NOMO-1 treated with DMSO at 0.1 percent for 48 hours (cell line): Measurements from ENCODE around the gene PACC1.
"Not testable (repeated sequence)": the region's sequence is repeated elsewhere in the genome, so short reads cannot be mapped to it uniquely, and the experiment has no call there.

ENCODE experiments used
- DNase-seq: peaks from one replicate; lab custom pipeline; 2025; ENCODE audit not compliant: unreplicated experiment; lab: John Stamatoyannopoulos, UW

The PACC1 gene

DNA sequence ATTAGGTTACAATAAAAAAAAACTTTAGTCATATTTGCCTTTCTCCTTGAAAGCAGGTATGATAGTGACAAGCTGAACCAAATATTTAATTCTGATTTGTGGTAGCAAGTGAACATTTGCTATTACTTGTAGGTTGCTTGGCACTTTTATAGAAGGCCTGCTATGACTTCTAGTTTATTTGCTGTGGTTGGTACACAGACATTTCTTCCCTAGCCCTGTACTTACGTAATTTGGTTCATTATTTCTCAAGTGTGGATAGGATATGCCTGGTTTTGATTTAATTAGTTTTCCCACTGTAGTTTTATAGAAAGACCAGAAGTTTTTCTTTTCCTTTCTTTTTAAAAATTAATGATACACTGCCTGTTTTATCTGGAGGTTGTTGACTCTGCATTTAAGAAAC is 73.6 kb downstream of the PACC1 start:
- DNase-seq, result no peak

DNA sequence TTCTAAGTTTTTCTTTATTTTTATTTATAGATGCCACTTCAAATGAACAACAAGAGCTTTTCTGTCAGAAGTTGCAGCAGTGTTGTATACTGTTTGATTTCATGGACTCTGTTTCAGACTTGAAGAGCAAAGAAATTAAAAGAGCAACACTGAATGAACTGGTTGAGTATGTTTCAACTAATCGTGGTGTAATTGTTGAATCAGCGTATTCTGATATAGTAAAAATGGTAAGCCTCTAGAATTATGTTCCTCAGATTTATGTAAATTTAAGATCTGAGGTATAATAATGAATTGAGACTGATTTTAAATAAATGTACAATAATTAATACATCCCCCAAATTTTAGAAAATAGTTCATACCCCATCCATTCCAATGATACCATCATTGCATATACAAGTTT is 85.6 kb downstream of the PACC1 start:
- DNase-seq, result no peak

DNA sequence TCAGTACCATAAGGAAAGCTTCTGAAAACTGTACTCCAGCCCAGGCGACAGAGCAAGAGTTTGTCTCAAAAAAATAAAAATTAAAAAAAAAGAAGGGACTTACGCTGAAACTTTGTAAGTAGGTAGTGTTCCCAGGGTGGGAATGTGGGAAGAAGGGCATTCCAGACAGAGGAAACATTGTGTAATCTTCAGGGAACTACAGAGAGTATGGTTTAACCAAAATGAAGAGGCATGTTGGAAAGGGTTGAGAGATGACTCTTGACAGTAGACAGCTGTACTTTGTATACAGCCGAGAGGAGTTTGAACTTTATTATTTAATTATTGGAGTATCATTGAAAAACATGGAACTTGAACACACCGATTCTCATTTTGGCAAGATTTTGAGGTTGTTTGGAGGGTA is 86.4 kb downstream of the PACC1 start:
- DNase-seq, result no peak

DNA sequence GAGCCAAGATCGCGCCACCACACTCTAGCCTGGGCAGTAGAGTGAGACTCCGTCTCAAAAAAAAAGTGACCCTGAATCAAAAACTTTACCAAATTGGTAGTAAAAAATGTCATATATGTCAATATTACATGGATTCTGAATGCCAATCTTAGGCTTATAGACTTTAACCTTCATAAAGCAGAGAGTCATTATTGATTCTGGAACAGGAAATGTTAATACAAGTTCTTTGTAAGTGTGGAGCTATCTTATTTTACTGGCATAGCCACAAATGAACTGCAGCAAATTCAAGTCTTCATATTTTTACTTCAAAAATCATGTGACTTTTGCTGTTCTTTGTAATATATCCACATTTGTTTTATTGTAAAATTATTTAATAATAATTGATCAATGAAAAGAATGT is 88.1 kb downstream of the PACC1 start:
- no peak for DNase-seq

DNA sequence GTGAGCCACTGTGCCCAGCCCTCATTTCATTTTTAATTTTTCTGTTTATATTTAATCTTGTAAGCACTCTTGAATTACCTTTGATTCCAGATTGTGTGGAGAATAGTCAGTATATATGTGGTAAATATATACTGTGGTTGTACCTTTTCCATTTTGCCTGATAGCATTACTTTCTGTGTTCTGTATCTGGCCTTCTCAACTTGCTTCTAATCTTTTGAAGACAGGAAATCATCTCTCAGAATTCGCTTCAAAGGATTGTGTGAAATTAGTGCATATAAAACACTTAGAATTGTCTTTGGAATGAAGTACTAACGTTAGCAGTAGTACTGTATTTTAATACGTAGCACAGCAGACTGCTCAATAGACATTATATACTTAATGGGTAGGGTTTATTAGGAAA is 91.6 kb downstream of the PACC1 start:
- DNase-seq, result no peak

DNA sequence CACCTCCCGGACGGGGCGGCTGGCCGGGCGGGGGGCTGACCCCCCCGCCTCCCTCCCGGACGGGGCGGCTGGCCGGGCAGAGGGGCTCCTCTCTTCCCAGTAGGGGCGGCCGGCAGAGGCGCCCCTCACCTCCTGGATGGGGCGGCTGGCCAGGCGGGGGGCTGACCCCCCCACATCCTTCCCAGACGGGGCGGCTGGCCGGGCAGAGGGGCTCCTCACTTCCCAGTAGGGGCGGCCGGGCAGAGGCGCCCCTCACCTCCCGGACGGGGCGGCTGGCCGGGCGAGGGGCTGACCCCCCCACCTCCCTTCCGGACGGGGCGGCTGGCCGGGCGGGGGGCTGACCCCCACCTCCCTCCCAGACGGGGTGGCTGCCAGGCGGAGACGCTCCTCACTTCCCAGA is 93.7 kb downstream of the PACC1 start:
- DNase-seq, result not testable (repeated sequence)

DNA sequence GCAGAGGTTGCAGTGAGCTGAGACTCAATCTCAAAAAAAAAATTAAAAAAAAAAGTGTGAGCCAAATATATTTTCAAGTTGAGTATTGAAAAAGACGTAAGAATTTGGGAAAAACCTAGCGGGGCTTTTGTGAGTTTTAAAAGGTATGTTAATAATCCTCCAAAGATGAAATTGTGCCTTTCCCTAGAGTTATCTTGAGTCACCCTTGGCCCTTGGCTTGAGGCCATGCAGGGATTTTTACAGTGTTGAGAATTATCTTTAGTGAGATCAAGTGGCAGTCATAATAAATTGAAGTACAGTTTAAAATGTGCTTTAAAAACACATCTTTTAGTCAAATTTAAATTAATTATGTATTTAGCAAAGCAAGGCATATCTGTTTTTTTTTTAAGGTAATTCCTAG is 96.8 kb downstream of the PACC1 start:
- no peak for DNase-seq

DNA sequence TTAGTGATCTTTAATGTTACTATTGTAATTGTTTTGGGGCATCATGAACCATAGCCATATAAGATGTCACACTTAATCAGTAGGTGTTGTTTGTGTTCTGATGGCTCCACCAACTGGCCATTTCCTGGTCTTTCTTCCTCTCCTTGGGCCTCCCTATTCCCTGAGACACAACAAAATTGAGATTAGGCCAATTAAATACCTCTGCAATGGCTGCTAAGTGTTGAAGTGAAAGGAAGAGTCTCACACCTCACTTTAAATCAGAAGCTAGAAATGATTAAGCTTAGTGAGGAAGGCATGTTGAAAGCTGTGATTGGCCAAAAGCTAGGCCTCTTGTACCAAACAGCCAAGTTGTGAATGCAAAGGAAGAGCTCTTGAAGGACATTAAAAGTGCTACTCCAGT is 98.8 kb downstream of the PACC1 start:
- no peak for DNase-seq

DNA sequence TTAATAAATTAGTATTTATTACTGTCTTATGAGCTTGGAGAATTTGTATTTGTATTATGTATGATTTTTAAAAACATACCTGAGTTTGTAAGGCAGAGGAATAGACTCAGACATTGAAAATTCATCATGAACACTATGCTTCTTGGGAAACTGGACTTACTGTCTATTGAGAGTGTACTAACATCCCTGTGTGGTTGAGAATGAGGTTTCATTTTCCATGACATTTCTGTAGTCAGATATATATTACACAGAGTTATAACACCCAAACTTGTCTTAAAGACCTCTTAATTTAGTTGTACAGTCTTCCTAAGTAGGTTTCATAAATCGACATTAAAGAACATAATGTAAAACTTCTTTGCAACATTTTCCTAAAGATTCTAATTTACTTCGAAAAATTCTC is 99.5 kb downstream of the PACC1 start:
- no peak for DNase-seq
